CD4-positive, CD25-positive, alpha-beta regulatory T cell (primary cell): ENCODE results near the gene ARHGAP27. TPM values are rescaled to one million over a fixed set of nuclear protein-coding genes. Genes with fewer than 3 reads are reported as not detected.
A peak's percentile ranks its signal among the peaks of the same experiment; 100 is the strongest.
"Not testable (repeated sequence)": the region's sequence is repeated elsewhere in the genome, so short reads cannot be mapped to it uniquely, and the experiment has no call there.

Experiments
- ATAC-seq, 2 donors: fragments of 150-1000 bp; cut with Tn5 transposase; one replicate each; pipeline ENCODE4 v1.10.0; 2021; ENCODE audit warnings: low read depth in 2 of 2, moderate number of reproducible peaks in 2 of 2, moderate library complexity in 1 of 2
- DNase-seq, 3 donors: peaks; one replicate each; pipeline versions ENCODE4 v3.0.0 to v3.0.0-alpha.2; 2012 to 2022; ENCODE audit warnings: mixed read lengths in 1 of 3
- H3K27ac ChIP-seq: one replicate; pipeline ENCODE4 v1.7.0; 2013; ENCODE audit warnings: mild to moderate bottlenecking, low read length; ENCODE audit not compliant: insufficient read depth, poor library complexity, severe bottlenecking
- H3K27me3 ChIP-seq: one replicate; pipeline ENCODE4 v1.7.0; 2013; ENCODE audit warnings: low read length; ENCODE audit not compliant: control insufficient read depth, insufficient read depth
- H3K36me3 ChIP-seq: one replicate; pipeline ENCODE4 v1.7.0; 2013; ENCODE audit warnings: mild to moderate bottlenecking, low read length, moderate library complexity; ENCODE audit not compliant: control insufficient read depth, insufficient read depth
- H3K4me1 ChIP-seq: 2 replicates; pipeline ENCODE4 v1.7.0; 2013; ENCODE audit warnings: mild to moderate bottlenecking, low read length; ENCODE audit not compliant: insufficient read depth, control insufficient read depth, poor library complexity, severe bottlenecking
- H3K4me3 ChIP-seq: one replicate; pipeline ENCODE4 v1.7.0; 2013; ENCODE audit warnings: low read depth, mild to moderate bottlenecking, low read length, moderate library complexity
- H3K9me3 ChIP-seq, 2 experiments: 1 replicate in 1 of 2; 2 replicates in 1 of 2; pipeline ENCODE4 v1.7.0; 2013; ENCODE audit warnings: low read length in 2 of 2, mild to moderate bottlenecking in 1 of 2, moderate library complexity in 1 of 2; ENCODE audit not compliant: control insufficient read depth in 2 of 2
- H3K27ac Mint-ChIP-seq, 3 donors: one replicate each; pipeline ENCODE4 v1.8.0; 2020 to 2022; ENCODE audit warnings: mild to moderate bottlenecking in 3 of 3, mixed read lengths in 3 of 3, moderate library complexity in 2 of 3
- H3K27me3 Mint-ChIP-seq: one replicate; pipeline ENCODE4 v1.8.0; 2022; ENCODE audit warnings: mild to moderate bottlenecking, mixed read lengths
- H3K36me3 Mint-ChIP-seq: one replicate; pipeline ENCODE4 v1.8.0; 2020; ENCODE audit warnings: mixed read lengths
- H3K4me1 Mint-ChIP-seq, 4 donors: one replicate each; pipeline ENCODE4 v1.8.0; 2020 to 2022; ENCODE audit warnings: mixed read lengths in 4 of 4, mild to moderate bottlenecking in 1 of 4
- H3K4me3 Mint-ChIP-seq, 4 donors: one replicate each; pipeline ENCODE4 v1.8.0; 2020 to 2022; ENCODE audit warnings: mild to moderate bottlenecking in 4 of 4, mixed read lengths in 4 of 4, moderate library complexity in 3 of 4
- H3K9me3 Mint-ChIP-seq, 7 donors: one replicate each; pipeline ENCODE4 v1.8.0; 2020 to 2022; ENCODE audit warnings: mixed read lengths in 7 of 7, mild to moderate bottlenecking in 3 of 7, moderate library complexity in 2 of 7
- polyA plus RNA-seq, 4 donors: library from polyadenylated mRNA; unstranded; fragments of 300-500 nt; fragmentation: Illumina TruSeq; gene quantifications; one replicate each; pipeline ENCODE4 v1.2.3, GENCODE V29; 2021
- total RNA-seq: library from RNA; stranded (reverse); gene quantifications from one replicate; pipeline ENCODE4 v1.2.3, GENCODE V29; 2022

The ARHGAP27 gene
- total and polyA plus RNA-seq, 5 donors from 2014 or later = 23.9 to 78.5 (median 26.0) TPM

- H3K27ac ChIP-seq = no peak overlapping the region
Observed at GRCh38 chr17:45451131-45451530, 18.5 kb upstream of the ARHGAP27 start.

GRCh38 chr17:45449708-45450329, 17.1 kb upstream of the ARHGAP27 start:
- H3K27me3 ChIP-seq, DNase-seq, H3K36me3 Mint-ChIP-seq, H3K27me3 Mint-ChIP-seq, ATAC-seq, H3K4me3 Mint-ChIP-seq, H3K27ac ChIP-seq, H3K4me3 ChIP-seq, H3K9me3 Mint-ChIP-seq, H3K4me1 ChIP-seq, H3K9me3 ChIP-seq: not testable (repeated sequence)
- Mint-ChIP-seq H3K27ac (peak overlapping the region in 2 of 3 donors; percentile 25 to 44), H3K4me1 (peaks cover 0 to 32% (median 11%) of the 10 kb centered on the region in 4 donors)
- peaks cover 11% of the 10 kb centered on the region for H3K36me3 ChIP-seq

More at GRCh38 chr17:45451131-45451530, 18.5 kb upstream of the ARHGAP27 start:
- Mint-ChIP-seq H3K4me3 (no peak overlapping the region), H3K27ac (no peak overlapping the region), H3K9me3 (no peaks in the 10 kb centered on the region), H3K36me3 (peaks cover 11% of the 10 kb centered on the region), H3K27me3 (no peaks in the 10 kb centered on the region), H3K4me1 (peaks cover 0 to 23% (median 7%) of the 10 kb centered on the region in 4 donors)
- H3K27me3 ChIP-seq = no peaks in the 10 kb centered on the region
- peaks cover 9% of the 10 kb centered on the region for H3K36me3 ChIP-seq
- H3K4me3 ChIP-seq = no peak overlapping the region
- DNase-seq (no peak), ATAC-seq (no peak)
- no peaks in the 10 kb centered on the region for H3K9me3 ChIP-seq
- H3K4me1 ChIP-seq = peaks cover 3% of the 10 kb centered on the region

GRCh38 chr17:45449260-45449659, 16.6 kb upstream of the ARHGAP27 start:
- H3K4me3 Mint-ChIP-seq, H3K27me3 ChIP-seq, H3K27ac Mint-ChIP-seq, H3K27ac ChIP-seq, H3K36me3 Mint-ChIP-seq, H3K27me3 Mint-ChIP-seq, DNase-seq, H3K9me3 ChIP-seq, H3K4me3 ChIP-seq, H3K4me1 ChIP-seq, H3K9me3 Mint-ChIP-seq, ATAC-seq: not testable (repeated sequence)
- H3K36me3 ChIP-seq = peaks cover 11% of the 10 kb centered on the region
- peaks cover 0 to 30% (median 11%) of the 10 kb centered on the region in 4 donors for H3K4me1 Mint-ChIP-seq

GRCh38 chr17:45448483-45448882, 15.8 kb upstream of the ARHGAP27 start:
- not testable (repeated sequence) for H3K27me3 Mint-ChIP-seq, H3K36me3 Mint-ChIP-seq, ATAC-seq, H3K4me3 ChIP-seq, H3K9me3 Mint-ChIP-seq, DNase-seq, H3K4me1 ChIP-seq, H3K9me3 ChIP-seq, H3K4me3 Mint-ChIP-seq, H3K27me3 ChIP-seq, H3K27ac ChIP-seq, H3K36me3 ChIP-seq
- Mint-ChIP-seq H3K27ac (peak overlapping the region; percentile 42 to 84 (median 46)), H3K4me1 (peaks cover 0 to 30% (median 11%) of the 10 kb centered on the region in 4 donors)

- Mint-ChIP-seq H3K4me1 (peaks cover 0 to 30% (median 11%) of the 10 kb centered on the region in 4 donors), H3K27ac (peak overlapping the region; percentile 42 to 84 (median 46))
- H3K36me3 Mint-ChIP-seq, H3K27me3 ChIP-seq, H3K9me3 ChIP-seq, H3K36me3 ChIP-seq, H3K27ac ChIP-seq, H3K4me3 ChIP-seq, H3K4me3 Mint-ChIP-seq, H3K4me1 ChIP-seq, H3K9me3 Mint-ChIP-seq, ATAC-seq, H3K27me3 Mint-ChIP-seq: not testable (repeated sequence)
- DNase-seq = peak in 1 of 3 donors; percentile 39
Observed at GRCh38 chr17:45448066-45448465, 15.4 kb upstream of the ARHGAP27 start.

GRCh38 chr17:45447650-45448049, 15.0 kb upstream of the ARHGAP27 start:
- H3K27me3 Mint-ChIP-seq, H3K4me1 ChIP-seq, H3K36me3 Mint-ChIP-seq: not testable (repeated sequence)

GRCh38 chr17:45446872-45447625, 14.4 kb upstream of the ARHGAP27 start:
- not testable (repeated sequence) for DNase-seq, H3K4me3 ChIP-seq, H3K36me3 Mint-ChIP-seq, H3K27me3 Mint-ChIP-seq, H3K4me1 ChIP-seq, ATAC-seq, H3K36me3 ChIP-seq, H3K27ac ChIP-seq, H3K9me3 Mint-ChIP-seq, H3K27me3 ChIP-seq, H3K9me3 ChIP-seq
- Mint-ChIP-seq H3K4me3 (peak overlapping the region in 1 of 4 donors; percentile 24), H3K4me1 (peaks cover 0 to 30% (median 11%) of the 10 kb centered on the region in 4 donors), H3K27ac (peak overlapping the region in 1 of 3 donors; percentile 38)

More at GRCh38 chr17:45447650-45448049, 15.0 kb upstream of the ARHGAP27 start:
- not testable (repeated sequence) for DNase-seq, H3K9me3 ChIP-seq, H3K4me3 ChIP-seq, H3K36me3 ChIP-seq, H3K27ac ChIP-seq, H3K27me3 ChIP-seq, ATAC-seq, H3K9me3 Mint-ChIP-seq, H3K4me3 Mint-ChIP-seq
- peak overlapping the region; percentile 42 to 84 (median 46) for H3K27ac Mint-ChIP-seq
- peaks cover 0 to 30% (median 11%) of the 10 kb centered on the region in 4 donors for H3K4me1 Mint-ChIP-seq
